Lung (tissue), 12 donors: ENCODE data around the gene HEG1. TPM values are rescaled to one million over a fixed set of nuclear protein-coding genes. Genes with fewer than 3 reads are reported as not detected.

Source experiments
- ATAC-seq: fragments of 200-7000 bp; cut with Tn5 transposase; one replicate; pipeline ENCODE4 v1.9.1; 2020; ENCODE audit warnings: moderate number of reproducible peaks; ENCODE audit not compliant: insufficient read depth, low FRiP score
- DNase-seq, 3 donors: peaks; one replicate each; pipeline ENCODE4 v3.0.0-alpha.2; 2013 to 2017
- H3K27ac ChIP-seq, 2 donors: one replicate each; pipeline ENCODE4 v1.5.1; 2013; ENCODE audit warnings: mild to moderate bottlenecking in 2 of 2, moderate library complexity in 2 of 2, control low read depth in 1 of 2, inconsistent platforms in 1 of 2, low read depth in 1 of 2, low read length in 1 of 2
- H3K27me3 ChIP-seq, 3 donors: one replicate each; pipeline ENCODE4 v1.5.1; 2013; ENCODE audit warnings: low read length in 2 of 3; ENCODE audit not compliant: control insufficient read depth in 3 of 3, insufficient read depth in 3 of 3
- H3K36me3 ChIP-seq, 4 donors: one replicate each; pipeline ENCODE4 v1.5.1; 2013; ENCODE audit warnings: low read length in 4 of 4, mild to moderate bottlenecking in 1 of 4, moderate library complexity in 1 of 4; ENCODE audit not compliant: control insufficient read depth in 4 of 4, insufficient read depth in 4 of 4
- H3K4me1 ChIP-seq, 5 donors: one replicate each; pipeline ENCODE4 v1.5.1; 2013; ENCODE audit warnings: low read length in 5 of 5, mild to moderate bottlenecking in 2 of 5, moderate library complexity in 1 of 5; ENCODE audit not compliant: control insufficient read depth in 5 of 5, insufficient read depth in 5 of 5
- H3K4me3 ChIP-seq: one replicate; pipeline ENCODE4 v1.5.1; 2013; ENCODE audit warnings: mild to moderate bottlenecking, control low read depth, moderate library complexity
- H3K9ac ChIP-seq, 2 donors: one replicate each; pipeline ENCODE4 v1.5.1; 2013; ENCODE audit warnings: low read length in 2 of 2, control low read depth in 1 of 2; ENCODE audit not compliant: insufficient read depth in 1 of 2
- H3K9me3 ChIP-seq, 4 donors: one replicate each; pipeline ENCODE4 v1.5.1; 2013; ENCODE audit warnings: low read length in 3 of 4, mild to moderate bottlenecking in 1 of 4, moderate library complexity in 1 of 4; ENCODE audit not compliant: control insufficient read depth in 4 of 4, insufficient read depth in 3 of 4
- WGBS, 2 donors: extraction: QIAGEN DNeasy Blood & Tissue Kit; methylation state at CpG; one replicate each; pipeline ENCODE4 v1.1.7; 2013; 5-methylcytosine and 5-hydroxymethylcytosine counted together
- polyA plus RNA-seq, 2 donors: library from polyadenylated mRNA; stranded (reverse); fragments of 200-250 nt; gene quantifications; one replicate each; pipeline ENCODE4 v1.2.1, GENCODE V29; 2013
- total RNA-seq, 2 donors: library from RNA; depleted of rRNA in 1 of 2; stranded (reverse); fragments of >200 nt in 1 of 2; gene quantifications; one replicate each; pipeline ENCODE4 v1.2.1, GENCODE V29; 2014 to 2021
- TF ChIP-seq, protein P1 (sequence below): IDR thresholded peaks from 2 replicates; pipeline ENCODE4 v1.5.1; 2012; ENCODE audit warnings: mild to moderate bottlenecking; ENCODE audit errors: control extremely low read depth, extremely low read depth
- donor health status: control.
- donor health status: control.
- donor health status: Bipolar disorder and iron deficiency.
- donor health status: healthy.
- donor health status: DM: yes; HTN: yes; CAD: no.

Gene HEG1
- total and polyA plus RNA-seq, 4 donors = 18.0 to 115 (median 65.7) TPM

DNA sequence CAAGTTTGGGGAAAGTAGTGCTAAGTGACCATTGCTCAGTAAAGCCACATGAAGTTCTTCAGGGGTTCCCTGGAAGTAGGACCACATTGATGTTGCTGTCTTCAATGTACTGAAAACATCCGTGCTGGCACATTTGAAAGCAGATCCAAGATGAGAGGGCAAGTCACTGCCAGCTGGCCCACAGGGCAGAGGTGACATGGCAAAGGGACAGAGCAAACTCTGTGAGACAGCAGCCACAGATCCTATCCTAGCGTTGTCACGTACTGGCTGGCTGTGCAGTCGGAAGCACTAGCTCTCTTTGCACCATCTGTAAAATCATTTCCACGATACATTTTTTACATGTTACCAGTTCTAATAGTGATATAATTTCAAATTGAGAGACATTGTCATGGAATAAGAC is 135.1 kb downstream of the HEG1 start:
- DNase-seq (no peak), ATAC-seq (no peak)
- 91 to 96% methylated on average over 5 of the region's 5 CpGs for WGBS, 2 donors
- Histone ChIP-seq H3K27me3 (no peaks in the 10 kb centered on the region), H3K9ac (no peak overlapping the region), H3K36me3 (no peaks in the 10 kb centered on the region), H3K4me3 (no peak overlapping the region), H3K4me1 (no peaks in the 10 kb centered on the region), H3K27ac (no peak overlapping the region), H3K9me3 (no peaks in the 10 kb centered on the region)
- TF ChIP-seq, protein P1, sequence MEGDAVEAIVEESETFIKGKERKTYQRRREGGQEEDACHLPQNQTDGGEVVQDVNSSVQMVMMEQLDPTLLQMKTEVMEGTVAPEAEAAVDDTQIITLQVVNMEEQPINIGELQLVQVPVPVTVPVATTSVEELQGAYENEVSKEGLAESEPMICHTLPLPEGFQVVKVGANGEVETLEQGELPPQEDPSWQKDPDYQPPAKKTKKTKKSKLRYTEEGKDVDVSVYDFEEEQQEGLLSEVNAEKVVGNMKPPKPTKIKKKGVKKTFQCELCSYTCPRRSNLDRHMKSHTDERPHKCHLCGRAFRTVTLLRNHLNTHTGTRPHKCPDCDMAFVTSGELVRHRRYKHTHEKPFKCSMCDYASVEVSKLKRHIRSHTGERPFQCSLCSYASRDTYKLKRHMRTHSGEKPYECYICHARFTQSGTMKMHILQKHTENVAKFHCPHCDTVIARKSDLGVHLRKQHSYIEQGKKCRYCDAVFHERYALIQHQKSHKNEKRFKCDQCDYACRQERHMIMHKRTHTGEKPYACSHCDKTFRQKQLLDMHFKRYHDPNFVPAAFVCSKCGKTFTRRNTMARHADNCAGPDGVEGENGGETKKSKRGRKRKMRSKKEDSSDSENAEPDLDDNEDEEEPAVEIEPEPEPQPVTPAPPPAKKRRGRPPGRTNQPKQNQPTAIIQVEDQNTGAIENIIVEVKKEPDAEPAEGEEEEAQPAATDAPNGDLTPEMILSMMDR = no peak

DNA sequence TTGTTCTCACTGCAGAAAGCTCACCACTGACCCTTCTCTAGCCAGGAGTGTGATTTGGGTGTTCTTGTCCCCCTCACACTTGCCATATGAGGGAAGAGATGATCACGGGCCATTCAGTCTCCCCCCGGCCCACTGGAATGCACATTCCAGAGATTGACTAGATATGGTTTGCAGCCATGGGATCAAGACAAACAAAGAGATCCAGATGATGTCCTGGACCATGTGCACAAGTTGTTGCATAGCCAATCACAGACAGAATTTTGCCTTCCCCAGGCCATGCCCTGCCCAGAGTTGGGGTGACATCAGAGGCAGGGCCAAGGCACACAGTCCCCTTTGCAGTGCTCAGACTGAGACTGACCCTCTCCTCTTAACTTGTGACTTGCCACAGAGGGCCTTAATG is 136.0 kb downstream of the HEG1 start:
- Histone ChIP-seq H3K36me3 (no peaks in the 10 kb centered on the region), H3K4me3 (no peak overlapping the region), H3K4me1 (no peaks in the 10 kb centered on the region), H3K27me3 (no peaks in the 10 kb centered on the region), H3K27ac (no peak overlapping the region), H3K9me3 (no peaks in the 10 kb centered on the region), H3K9ac (no peak overlapping the region)
- DNase-seq = no peak
- WGBS, 2 donors = 61 to 83% methylated on average over 2 of the region's 2 CpGs
- TF ChIP-seq, protein P1 = no peak
- ATAC-seq = no peak

DNA sequence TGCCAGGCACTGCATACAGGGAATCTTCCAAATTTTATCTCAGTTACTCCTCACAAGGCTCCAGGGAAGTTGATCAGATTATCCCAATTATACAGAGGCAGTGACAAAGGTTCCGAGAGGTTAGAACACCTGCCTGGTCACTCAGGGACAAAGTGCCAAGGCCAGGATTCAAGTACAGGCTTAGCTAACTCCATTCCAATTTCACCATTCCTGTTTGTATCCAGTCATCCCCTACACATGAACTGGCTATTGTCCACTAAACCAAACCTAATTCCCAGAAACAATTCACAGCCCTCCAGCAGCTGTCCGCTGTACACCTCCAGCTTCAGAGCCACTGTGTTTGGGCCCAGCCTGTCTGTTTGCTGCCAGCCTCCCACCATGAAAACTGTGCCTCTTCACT is 137.3 kb downstream of the HEG1 start:
- Histone ChIP-seq H3K27ac (no peak overlapping the region), H3K4me3 (no peak overlapping the region), H3K4me1 (no peaks in the 10 kb centered on the region), H3K27me3 (no peaks in the 10 kb centered on the region), H3K9me3 (no peaks in the 10 kb centered on the region), H3K9ac (no peak overlapping the region), H3K36me3 (no peaks in the 10 kb centered on the region)
- TF ChIP-seq, protein P1 = no peak
- ATAC-seq = no peak
- 97 to 98% methylated on average over 2 of the region's 2 CpGs for WGBS, 2 donors
- no peak for DNase-seq

DNA sequence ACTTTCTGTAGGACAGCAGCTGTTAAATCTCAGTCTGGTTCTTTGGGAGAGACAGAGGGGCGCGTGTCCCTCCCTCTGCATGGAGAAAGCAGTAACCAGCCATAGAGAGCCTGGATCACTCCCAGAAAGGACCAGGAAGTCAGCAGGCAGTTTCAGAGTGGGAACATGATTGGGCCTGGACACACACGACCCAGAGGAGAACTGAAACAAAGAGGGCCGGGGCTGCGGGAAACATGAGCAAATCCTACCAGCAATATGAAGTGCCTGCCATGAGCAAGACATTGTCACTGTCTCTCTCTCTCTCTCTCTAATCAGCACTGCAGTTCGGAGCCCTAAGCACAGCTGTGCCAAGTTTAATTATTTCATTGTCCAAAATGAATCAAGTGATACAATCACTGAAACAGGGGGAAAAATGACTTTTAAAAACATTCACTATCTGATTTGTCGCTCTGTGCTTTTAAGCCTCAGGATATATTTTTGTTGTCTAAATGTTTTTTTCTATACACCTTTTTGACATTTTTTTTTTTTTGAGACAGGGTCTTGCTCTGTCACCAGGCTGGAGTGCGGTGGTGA is 138.9 kb downstream of the HEG1 start:
- Histone ChIP-seq H3K9ac (no peak overlapping the region), H3K27me3 (no peaks in the 10 kb centered on the region), H3K4me3 (no peak overlapping the region), H3K9me3 (no peaks in the 10 kb centered on the region), H3K27ac (no peak overlapping the region), H3K4me1 (no peaks in the 10 kb centered on the region), H3K36me3 (no peaks in the 10 kb centered on the region)
- no peak for ATAC-seq
- TF ChIP-seq, protein P1 = no peak
- peak; percentile 38 to 66 (median 44) for DNase-seq
- WGBS, 2 donors = 64 to 77% methylated on average over 8 of the region's 8 CpGs
